ENCODE results near the gene INO80B.
A peak's percentile ranks its signal among the peaks of the same experiment; 100 is the strongest.
"Not testable (repeated sequence)": the region's sequence is repeated elsewhere in the genome, so short reads cannot be mapped to it uniquely, and the experiment has no call there.

The INO80B gene

GRCh38 chr2:74461187-74462053 lies 6.5 kb downstream of the INO80B start:
- no peaks in the 10 kb centered on the region for H3K27me3 ChIP-seq (replicated peaks)
- TF ChIP-seq, protein P1, sequence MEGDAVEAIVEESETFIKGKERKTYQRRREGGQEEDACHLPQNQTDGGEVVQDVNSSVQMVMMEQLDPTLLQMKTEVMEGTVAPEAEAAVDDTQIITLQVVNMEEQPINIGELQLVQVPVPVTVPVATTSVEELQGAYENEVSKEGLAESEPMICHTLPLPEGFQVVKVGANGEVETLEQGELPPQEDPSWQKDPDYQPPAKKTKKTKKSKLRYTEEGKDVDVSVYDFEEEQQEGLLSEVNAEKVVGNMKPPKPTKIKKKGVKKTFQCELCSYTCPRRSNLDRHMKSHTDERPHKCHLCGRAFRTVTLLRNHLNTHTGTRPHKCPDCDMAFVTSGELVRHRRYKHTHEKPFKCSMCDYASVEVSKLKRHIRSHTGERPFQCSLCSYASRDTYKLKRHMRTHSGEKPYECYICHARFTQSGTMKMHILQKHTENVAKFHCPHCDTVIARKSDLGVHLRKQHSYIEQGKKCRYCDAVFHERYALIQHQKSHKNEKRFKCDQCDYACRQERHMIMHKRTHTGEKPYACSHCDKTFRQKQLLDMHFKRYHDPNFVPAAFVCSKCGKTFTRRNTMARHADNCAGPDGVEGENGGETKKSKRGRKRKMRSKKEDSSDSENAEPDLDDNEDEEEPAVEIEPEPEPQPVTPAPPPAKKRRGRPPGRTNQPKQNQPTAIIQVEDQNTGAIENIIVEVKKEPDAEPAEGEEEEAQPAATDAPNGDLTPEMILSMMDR (IDR thresholded peaks at IDR 0.05; ENCODE audit: low read depth, low read length, missing control alignments) = peak; percentile 46
- in situ Hi-C loops (cut with HindIII; ENCODE audit: low pct_ligation_motif_present, low sequenced_read_pairs) = no loop called here
- no peak for DNase-seq
- H3K4me3 ChIP-seq (ENCODE audit: low read depth, low read length) = no peak overlapping the region
- peaks cover 24% of the 10 kb centered on the region for H3K36me3 ChIP-seq (replicated peaks)
- H3K27ac ChIP-seq = no peak overlapping the region

DNA sequence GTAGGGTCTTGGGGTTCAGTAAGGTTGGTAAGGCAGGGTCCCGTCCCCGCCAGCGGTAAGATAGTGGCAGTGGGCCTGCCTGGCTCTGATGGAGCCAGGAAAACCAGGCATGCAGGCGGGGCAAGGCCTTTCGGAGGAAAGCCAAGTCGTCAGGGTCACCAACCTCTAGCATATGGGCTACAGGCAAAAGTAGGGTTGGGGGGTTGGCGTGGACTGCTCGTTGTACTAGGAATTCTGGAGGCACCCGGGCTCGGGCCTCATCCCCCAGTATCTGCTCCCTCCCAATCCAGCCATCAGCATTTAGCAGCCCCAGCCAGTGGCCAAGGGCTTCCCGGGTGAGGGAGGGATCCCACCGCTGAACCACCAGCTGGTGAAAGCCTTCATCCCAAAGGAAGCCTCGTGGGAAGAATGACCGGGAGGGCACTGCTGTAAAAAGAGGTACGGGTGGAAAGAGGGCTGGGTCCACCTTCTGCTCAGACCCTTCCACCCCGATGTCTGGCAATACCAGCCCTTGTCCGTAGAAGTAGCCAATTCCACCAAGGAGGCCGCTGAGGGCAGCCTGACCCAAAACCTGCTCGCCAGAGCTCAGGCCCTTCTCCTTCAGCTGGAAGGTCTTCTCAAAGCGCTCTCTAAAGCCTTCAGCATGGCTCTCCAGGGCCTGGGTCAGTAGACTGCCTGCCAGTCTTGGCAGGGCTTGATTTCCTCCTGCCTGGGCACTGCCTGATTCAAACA lies 7.3 kb downstream of the INO80B start:
- no peak overlapping the region for H3K27ac ChIP-seq
- no peaks in the 10 kb centered on the region for H3K27me3 ChIP-seq (replicated peaks)
- DNase-seq = no peak
- no peak overlapping the region for H3K4me3 ChIP-seq (ENCODE audit: low read depth, low read length)
- in situ Hi-C loops (cut with HindIII; ENCODE audit: low pct_ligation_motif_present, low sequenced_read_pairs) = no loop called here
- TF ChIP-seq, protein P1 (IDR thresholded peaks at IDR 0.05; ENCODE audit: low read depth, low read length, missing control alignments) = no peak
- H3K36me3 ChIP-seq (replicated peaks) = peaks cover 24% of the 10 kb centered on the region

DNA sequence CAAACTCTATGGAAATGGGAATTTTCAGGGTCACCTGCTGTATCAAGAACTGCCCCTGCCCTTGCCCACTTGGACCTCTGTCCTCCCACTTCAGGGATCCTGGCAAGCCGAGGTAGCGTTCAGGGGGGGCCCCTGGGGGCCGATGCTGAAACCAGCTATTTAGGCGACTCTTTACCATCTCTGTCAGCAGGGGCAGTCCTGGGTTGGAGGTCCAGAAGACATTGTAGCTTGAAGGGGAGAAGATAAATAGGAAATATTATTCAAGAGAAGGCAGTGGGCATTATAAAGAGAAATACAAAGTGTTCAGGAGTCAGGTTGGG lies 7.9 kb downstream of the INO80B start:
- Histone ChIP-seq H3K27me3 (replicated peaks) (no peaks in the 10 kb centered on the region), H3K36me3 (replicated peaks) (peaks cover 24% of the 10 kb centered on the region), H3K27ac (no peak overlapping the region), H3K4me3 (ENCODE audit: low read depth, low read length) (no peak overlapping the region)
- in situ Hi-C loops (cut with HindIII; ENCODE audit: low pct_ligation_motif_present, low sequenced_read_pairs) = no loop called here
- DNase-seq = no peak
- TF ChIP-seq, protein P1 (IDR thresholded peaks at IDR 0.05; ENCODE audit: low read depth, low read length, missing control alignments) = no peak

DNA sequence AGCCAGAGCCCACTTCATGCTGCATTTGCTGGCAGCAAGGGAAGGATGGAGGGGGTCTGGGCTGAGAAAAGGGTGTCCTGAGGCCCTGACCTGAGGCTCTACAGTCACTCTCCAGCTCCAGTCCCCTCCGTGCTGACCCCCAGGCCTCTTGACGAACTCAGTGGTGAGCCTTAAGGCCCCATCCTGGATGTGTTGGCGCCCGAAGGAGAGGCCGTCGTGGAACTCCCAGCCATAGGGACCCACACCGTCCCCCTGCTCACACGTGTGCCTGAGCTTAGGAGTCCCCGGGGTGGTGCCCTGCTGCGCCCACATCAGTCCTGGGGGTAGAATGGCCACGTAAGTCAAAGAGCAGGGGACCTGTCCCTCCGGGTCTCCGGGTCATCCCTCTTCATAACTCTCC lies 9.5 kb downstream of the INO80B start:
- DNase-seq = no peak
- Histone ChIP-seq H3K36me3 (replicated peaks) (peaks cover 24% of the 10 kb centered on the region), H3K27ac (peak overlapping the region; percentile 68), H3K27me3 (replicated peaks) (no peaks in the 10 kb centered on the region), H3K4me3 (ENCODE audit: low read depth, low read length) (peak overlapping the region; percentile 88)
- TF ChIP-seq, protein P1 (IDR thresholded peaks at IDR 0.05; ENCODE audit: low read depth, low read length, missing control alignments) = no peak
- in situ Hi-C loops (cut with HindIII; ENCODE audit: low pct_ligation_motif_present, low sequenced_read_pairs) = no loop called here

DNA sequence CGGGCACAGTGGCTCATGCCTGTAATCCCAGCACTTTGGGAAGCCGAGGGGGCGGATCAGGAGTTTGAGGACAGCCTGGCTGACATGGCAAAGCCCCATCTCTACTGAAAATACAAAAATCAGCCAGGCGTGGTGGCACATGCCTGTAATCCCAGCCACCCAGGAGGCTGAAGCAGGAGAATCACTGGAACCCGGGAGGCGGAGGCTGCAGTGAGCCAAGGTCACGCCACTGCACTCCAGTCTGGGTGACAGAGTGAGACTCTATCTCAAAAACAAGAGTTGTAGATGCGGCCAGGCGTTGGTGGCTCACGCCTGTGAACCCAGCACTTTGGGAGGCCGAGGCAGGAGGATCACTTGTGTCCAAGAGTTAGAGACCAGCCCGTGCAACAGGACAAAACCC lies 15.9 kb downstream of the INO80B start:
- H3K4me3 ChIP-seq (ENCODE audit: low read depth, low read length); H3K27ac ChIP-seq; DNase-seq; in situ Hi-C loops (cut with HindIII; ENCODE audit: low pct_ligation_motif_present, low sequenced_read_pairs); H3K27me3 ChIP-seq (replicated peaks): not testable (repeated sequence)
- peaks cover 15% of the 10 kb centered on the region for H3K36me3 ChIP-seq (replicated peaks)

DNA sequence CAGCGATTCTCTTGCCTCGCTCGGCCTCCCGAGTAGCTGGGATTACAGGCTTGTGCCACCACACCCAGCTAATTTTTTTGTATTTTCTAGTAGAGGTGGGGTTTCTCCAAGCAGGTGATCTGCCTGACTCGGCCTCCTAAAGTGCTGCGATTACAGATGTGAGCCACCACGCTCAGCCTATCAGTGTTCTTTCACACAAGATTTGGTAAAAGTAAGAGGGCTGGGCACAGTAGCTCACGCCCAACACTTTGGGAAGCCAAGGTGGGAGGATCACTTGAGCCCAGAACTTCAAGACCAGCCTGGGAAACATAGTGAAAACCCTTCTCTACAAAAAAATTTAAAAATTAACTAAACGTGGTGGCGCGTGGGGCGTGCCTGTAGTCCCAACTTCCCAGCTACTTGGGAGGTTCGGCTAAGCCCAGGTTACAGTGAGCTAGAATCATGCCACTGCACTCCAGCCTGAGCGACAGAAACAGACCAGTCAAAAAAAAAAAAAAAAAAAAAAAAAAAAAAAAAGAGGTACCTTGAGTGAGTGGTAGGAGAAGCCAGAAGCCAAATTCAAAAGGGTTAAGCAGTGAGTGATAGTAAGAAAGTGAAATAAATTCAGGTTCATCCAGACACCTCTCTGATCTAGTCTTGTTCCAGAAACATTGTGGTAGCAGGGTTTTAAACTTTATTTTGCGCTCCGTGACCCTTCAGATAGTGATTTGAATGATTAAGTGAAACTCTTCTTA lies 16.6 kb downstream of the INO80B start:
- Histone ChIP-seq H3K27ac (peak overlapping the region; percentile 64), H3K36me3 (replicated peaks) (peaks cover 15% of the 10 kb centered on the region), H3K4me3 (ENCODE audit: low read depth, low read length) (peak overlapping the region; percentile 87), H3K27me3 (replicated peaks) (no peaks in the 10 kb centered on the region)
- DNase-seq = no peak
- TF ChIP-seq, protein P1 (IDR thresholded peaks at IDR 0.05; ENCODE audit: low read depth, low read length, missing control alignments) = no peak
- in situ Hi-C loops (cut with HindIII; ENCODE audit: low pct_ligation_motif_present, low sequenced_read_pairs) = no loop called here
